Stimulated activated CD8-positive, alpha-beta memory T cell treated with anti-CD3 and anti-CD28 coated beads, Interleukin-15, amount 100 ng/mL, for 1 hour (primary cell): Measurements from ENCODE around the gene IVD.

Experiments used
- DNase-seq: peaks from one replicate; pipeline ENCODE4 v3.0.0-alpha.2; 2020; ENCODE audit warnings: low read depth

The IVD gene

GRCh38 chr15:40377606-40378005 lies 28.0 kb upstream of the IVD start:
- no peak for DNase-seq

GRCh38 chr15:40379374-40379773 lies 26.2 kb upstream of the IVD start:
- no peak for DNase-seq

GRCh38 chr15:40379853-40380252 lies 25.7 kb upstream of the IVD start:
- no peak for DNase-seq

GRCh38 chr15:40380636-40381035 lies 25.0 kb upstream of the IVD start:
- DNase-seq, result no peak

- DNase-seq, result no peak
Observed at GRCh38 chr15:40381818-40382529, 23.6 kb upstream of the IVD start.

GRCh38 chr15:40382580-40383456 lies 22.8 kb upstream of the IVD start, which contains the start of gene KNSTRN:
KNSTRN (plus strand) TSS chr15:40382721; CDS start chr15:40382836, 115 bp downstream.
- DNase-seq, result peak; percentile 85

GRCh38 chr15:40386480-40386879 lies 19.1 kb upstream of the IVD start:
- DNase-seq, result no peak

GRCh38 chr15:40388941-40389823 lies 16.4 kb upstream of the IVD start:
- no peak for DNase-seq

GRCh38 chr15:40389824-40390595 lies 15.6 kb upstream of the IVD start:
- DNase-seq, result no peak

GRCh38 chr15:40392986-40393948 lies 12.3 kb upstream of the IVD start:
- no peak for DNase-seq

GRCh38 chr15:40397688-40398412 lies 7.7 kb upstream of the IVD start:
- no peak for DNase-seq

- no peak for DNase-seq
Observed at GRCh38 chr15:40398413-40398873, 7.2 kb upstream of the IVD start.

- no peak for DNase-seq
Observed at GRCh38 chr15:40399370-40399769, 6.2 kb upstream of the IVD start.

GRCh38 chr15:40407330-40407990 lies 1.9 kb downstream of the IVD start:
- no peak for DNase-seq

GRCh38 chr15:40409366-40409765 lies 3.8 kb downstream of the IVD start:
- no peak for DNase-seq

GRCh38 chr15:40410476-40410875 lies 4.9 kb downstream of the IVD start:
- DNase-seq, result no peak

GRCh38 chr15:40412095-40412759 lies 6.6 kb downstream of the IVD start:
- no peak for DNase-seq

- no peak for DNase-seq
Observed at GRCh38 chr15:40413036-40413435, 7.4 kb downstream of the IVD start.
